Neural cell (in vitro differentiated cells): ENCODE results near the gene SVOPL. TPM values are rescaled to one million over a fixed set of nuclear protein-coding genes. Genes with fewer than 3 reads are reported as not detected.

Experiments used
- H2AFZ ChIP-seq: fragments of 200-600, 300-800 bp; sonication (generic), shearing (Covaris generic); 2 replicates; pipeline ENCODE4 v1.6.0; 2014; ENCODE audit warnings: low read depth, mild to moderate bottlenecking, antibody characterized with exemption, low read length, moderate library complexity
- H3F3A ChIP-seq: fragments of 200-600 bp; shearing (Covaris generic); 2 replicates; pipeline ENCODE4 v1.6.1; 2016; ENCODE audit warnings: mild to moderate bottlenecking, moderate library complexity, mixed read lengths, antibody characterized with exemption, low read length; ENCODE audit not compliant: insufficient read depth, poor library complexity, severe bottlenecking
- H3K27ac ChIP-seq: fragments of 200-600, 300-800 bp; sonication (generic), shearing (Covaris generic); 2 replicates; pipeline ENCODE4 v1.5.1; 2014; ENCODE audit warnings: mild to moderate bottlenecking, low read length, moderate library complexity
- H3K27me3 ChIP-seq: fragments of 300-800, 200-600 bp; sonication (generic), shearing (Covaris generic); 2 replicates; pipeline ENCODE4 v1.6.0; 2014; ENCODE audit warnings: mild to moderate bottlenecking, low read depth, low read length, moderate library complexity; ENCODE audit not compliant: insufficient read depth
- H3K36me3 ChIP-seq: fragments of 300-800, 200-600 bp; sonication (generic), shearing (Covaris generic); 2 replicates; pipeline ENCODE4 v1.5.1; 2014; ENCODE audit warnings: mild to moderate bottlenecking, antibody characterized with exemption, low read length, moderate library complexity; ENCODE audit not compliant: insufficient read depth
- H3K4me2 ChIP-seq: fragments of 300-800, 200-600 bp; sonication (generic), shearing (Covaris generic); 2 replicates; pipeline ENCODE4 v1.6.0; 2014; ENCODE audit warnings: mild to moderate bottlenecking, low read length
- H3K4me3 ChIP-seq: fragments of 300-800, 200-600 bp; sonication (generic), shearing (Covaris generic); 2 replicates; pipeline ENCODE4 v1.5.1; 2014; ENCODE audit warnings: mild to moderate bottlenecking, low read length, moderate library complexity
- H3K79me2 ChIP-seq: fragments of 200-600 bp; shearing (Covaris generic); replicated peaks from 2 replicates; pipeline ENCODE4 v1.6.0; 2014; ENCODE audit warnings: mild to moderate bottlenecking, low read length, moderate library complexity; ENCODE audit not compliant: insufficient read depth
- H3K9ac ChIP-seq: fragments of 300-800, 200-600 bp; sonication (generic), shearing (Covaris generic); 2 replicates; pipeline ENCODE4 v1.6.1; 2016; ENCODE audit warnings: mild to moderate bottlenecking, low read length, mixed read lengths
- H3K9me2 ChIP-seq: fragments of 200-600 bp; shearing (Covaris generic); 2 replicates; pipeline ENCODE4 v1.6.1; 2016; ENCODE audit warnings: mild to moderate bottlenecking, low read length, mixed read lengths; ENCODE audit not compliant: insufficient read depth
- H3K9me3 ChIP-seq: fragments of 200-600, 300-800 bp; sonication (generic), shearing (Covaris generic); 2 replicates; pipeline ENCODE4 v1.6.1; 2016; ENCODE audit warnings: mild to moderate bottlenecking, mixed run types, low read length, moderate library complexity, mixed read lengths
- H4K20me1 ChIP-seq: fragments of 200-600 bp; shearing (Covaris generic); 2 replicates; pipeline ENCODE4 v1.6.1; 2016; ENCODE audit warnings: mild to moderate bottlenecking, mixed run types; ENCODE audit not compliant: insufficient read depth
- CTCF ChIP-seq: fragments of 450-650 bp; IDR thresholded peaks from 2 replicates; pipeline ENCODE4 v1.5.1; 2014; ENCODE audit warnings: antibody characterized with exemption, mild to moderate bottlenecking, moderate library complexity; ENCODE audit not compliant: poor library complexity, severe bottlenecking
- EP300 ChIP-seq: fragments of 450-650 bp; conservative IDR thresholded peaks from 2 replicates; pipeline ENCODE4 v1.6.1; 2014; ENCODE audit warnings: antibody characterized with exemption, mild to moderate bottlenecking, moderate library complexity; ENCODE audit not compliant: poor library complexity, severe bottlenecking
- EZH2 ChIP-seq: fragments of 200-600, 300-800 bp; shearing (Covaris generic), sonication (generic); IDR thresholded peaks from 2 replicates; pipeline ENCODE4 v1.6.1; 2014; ENCODE audit warnings: antibody characterized with exemption, low read length, borderline replicate concordance, mild to moderate bottlenecking; ENCODE audit not compliant: insufficient read depth, poor library complexity, severe bottlenecking
- MXI1 ChIP-seq: fragments of 450-650 bp; conservative IDR thresholded peaks from 2 replicates; pipeline ENCODE4 v1.6.1; 2014; ENCODE audit warnings: antibody characterized with exemption, mild to moderate bottlenecking; ENCODE audit not compliant: poor library complexity, severe bottlenecking
- POLR2AphosphoS5 ChIP-seq: IDR thresholded peaks from 2 replicates; pipeline ENCODE4 v1.6.1; 2012
- RAD21 ChIP-seq: fragments of 450-650 bp; conservative IDR thresholded peaks from 2 replicates; pipeline ENCODE4 v1.6.1; 2014; ENCODE audit warnings: antibody characterized with exemption, mild to moderate bottlenecking, moderate library complexity
- REST ChIP-seq: IDR thresholded peaks from 2 replicates; pipeline ENCODE4 v1.6.1; 2012; ENCODE audit warnings: borderline replicate concordance
- SMC3 ChIP-seq: fragments of 450-650 bp; conservative IDR thresholded peaks from 2 replicates; pipeline ENCODE4 v1.6.1; 2014; ENCODE audit warnings: antibody characterized with exemption, mild to moderate bottlenecking, moderate library complexity; ENCODE audit not compliant: poor library complexity
- TAF1 ChIP-seq: IDR thresholded peaks from 2 replicates; pipeline ENCODE4 v1.6.1; 2012; ENCODE audit warnings: low read depth
- polyA plus RNA-seq: library from polyadenylated mRNA; depleted of rRNA; stranded (reverse); fragments of >200 nt; gene quantifications from 2 replicates; pipeline ENCODE4 v1.2.3, GENCODE V29; 2014

SVOPL gene
- polyA plus RNA-seq, 1 donor from 2014 or later, result 0.93 TPM

- no peak for TF ChIP-seq RAD21
- TF ChIP-seq MXI1, result no peak
- TF ChIP-seq SMC3, result no peak
- no peak for TF ChIP-seq CTCF
- no peak for TF ChIP-seq TAF1
- TF ChIP-seq EZH2, result no peak
- TF ChIP-seq EP300, result no peak
- no peak for TF ChIP-seq POLR2AphosphoS5
- TF ChIP-seq REST, result no peak
- Histone ChIP-seq H3K27ac (no peak overlapping the region), H3K4me3 (no peak overlapping the region), H3K9me2 (no peaks in the 10 kb centered on the region), H3K9ac (no peak overlapping the region), H3K79me2 (peaks cover 12% of the 10 kb centered on the region), H2AFZ (no peak overlapping the region), H3K36me3 (peaks cover 66% of the 10 kb centered on the region), H3K4me2 (no peak overlapping the region), H3K9me3 (peaks cover 9% of the 10 kb centered on the region), H3F3A (no peaks in the 10 kb centered on the region), H3K27me3 (no peaks in the 10 kb centered on the region), H4K20me1 (no peaks in the 10 kb centered on the region)
Measured at GRCh38 chr7:138564365-138564764, 136.8 kb downstream of the SVOPL start.

- no peak for TF ChIP-seq SMC3
- no peak for TF ChIP-seq EZH2
- TF ChIP-seq RAD21, result no peak
- no peak for TF ChIP-seq TAF1
- no peak for TF ChIP-seq CTCF
- no peak for TF ChIP-seq POLR2AphosphoS5
- no peak for TF ChIP-seq REST
- no peak for TF ChIP-seq EP300
- no peak for TF ChIP-seq MXI1
- Histone ChIP-seq H3F3A (no peaks in the 10 kb centered on the region), H3K79me2 (peaks cover 10% of the 10 kb centered on the region), H3K27ac (no peak overlapping the region), H3K4me2 (no peak overlapping the region), H3K9me2 (no peaks in the 10 kb centered on the region), H3K36me3 (peaks cover 66% of the 10 kb centered on the region), H3K9me3 (peaks cover 9% of the 10 kb centered on the region), H3K27me3 (no peaks in the 10 kb centered on the region), H3K9ac (no peak overlapping the region), H2AFZ (no peak overlapping the region), H4K20me1 (no peaks in the 10 kb centered on the region), H3K4me3 (no peak overlapping the region)
Measured at GRCh38 chr7:138563808-138564207, 137.4 kb downstream of the SVOPL start.
